Thoracic aorta (tissue), 2 donors: ENCODE measurements around the gene HSBP1L1. TPM values are rescaled to one million over a fixed set of nuclear protein-coding genes. Genes with fewer than 3 reads are reported as not detected.
A peak's percentile ranks its signal among the peaks of the same experiment; 100 is the strongest.

ENCODE experiments used
- ATAC-seq: fragments of 150-250 bp; one replicate; pipeline ENCODE4 v1.8.0; 2017; ENCODE audit warnings: low read depth; ENCODE audit not compliant: insufficient number of reproducible peaks, low FRiP score
- DNase-seq: peaks from one replicate; pipeline ENCODE4 v3.0.0-alpha.2; 2020; ENCODE audit warnings: low spot score
- H3K27ac ChIP-seq, 2 donors: fragments of 200-600 bp; sonication (generic); 1 replicate in 1 of 2; 2 replicates in 1 of 2; pipeline ENCODE4 v1.5.1; 2016; ENCODE audit warnings: mild to moderate bottlenecking in 2 of 2, moderate library complexity in 2 of 2
- H3K27me3 ChIP-seq: fragments of 200-600 bp; sonication (generic); replicated peaks from 2 replicates; pipeline ENCODE4 v1.6.0; 2016; ENCODE audit warnings: mild to moderate bottlenecking; ENCODE audit not compliant: insufficient read depth
- H3K36me3 ChIP-seq: fragments of 200-600 bp; sonication (generic); one replicate; pipeline ENCODE4 v1.5.1; 2016
- H3K4me1 ChIP-seq, 2 donors: fragments of 200-600 bp; sonication (generic); 1 replicate in 1 of 2; 2 replicates in 1 of 2; pipeline versions ENCODE4 v1.5.1 to v1.6.0; 2016; ENCODE audit warnings: low read depth in 2 of 2, mild to moderate bottlenecking in 1 of 2; ENCODE audit not compliant: control insufficient read depth in 1 of 2
- H3K4me3 ChIP-seq: fragments of 200-600 bp; sonication (generic); 2 replicates; pipeline ENCODE4 v1.5.1; 2016; ENCODE audit warnings: mild to moderate bottlenecking
- H3K9me3 ChIP-seq: fragments of 200-600 bp; sonication (generic); 2 replicates; pipeline ENCODE4 v1.5.1; 2016
- CTCF ChIP-seq: fragments of 200-600 bp; sonication (generic); IDR thresholded peaks from one replicate; pipeline ENCODE4 v1.5.1; 2019; ENCODE audit warnings: antibody characterized with exemption
- total RNA-seq, 2 donors: library from RNA; depleted of rRNA; stranded (reverse); fragments of >200 nt; gene quantifications; one replicate each; pipeline versions ENCODE4 v1.1.0 to v1.2.3, GENCODE V29; 2016

The HSBP1L1 gene
- total RNA-seq, 2 donors from 2014 or later = 8.5 to 11.6 TPM

GRCh38 chr18:79962835-79963657 lies 1.4 kb upstream of the HSBP1L1 start:
- H3K27me3 ChIP-seq = no peaks in the 10 kb centered on the region
- H3K9me3 ChIP-seq = no peaks in the 10 kb centered on the region
- DNase-seq = no peak
- H3K4me3 ChIP-seq = no peak overlapping the region
- TF ChIP-seq CTCF = no peak
- H3K36me3 ChIP-seq = no peaks in the 10 kb centered on the region
- H3K4me1 ChIP-seq = peaks cover 5 to 17% of the 10 kb centered on the region in 2 donors
- ATAC-seq = no peak
- no peak overlapping the region for H3K27ac ChIP-seq

GRCh38 chr18:79963658-79964329 lies 649 bp upstream of the HSBP1L1 start:
- Histone ChIP-seq H3K9me3 (no peaks in the 10 kb centered on the region), H3K4me1 (peaks cover 5 to 17% of the 10 kb centered on the region in 2 donors), H3K4me3 (peak overlapping the region; percentile 88), H3K27ac (no peak overlapping the region), H3K27me3 (no peaks in the 10 kb centered on the region), H3K36me3 (no peaks in the 10 kb centered on the region)
- no peak for ATAC-seq
- no peak for DNase-seq
- no peak for TF ChIP-seq CTCF

GRCh38 chr18:79965119-79965902 lies 868 bp downstream of the HSBP1L1 start:
- DNase-seq (no peak), ATAC-seq (peak; percentile 28)
- H3K4me1 ChIP-seq = peaks cover 5 to 17% of the 10 kb centered on the region in 2 donors
- H3K27me3 ChIP-seq = no peaks in the 10 kb centered on the region
- no peaks in the 10 kb centered on the region for H3K9me3 ChIP-seq
- no peak for TF ChIP-seq CTCF
- peak overlapping the region; percentile 35 to 43 for H3K27ac ChIP-seq
- H3K4me3 ChIP-seq = peak overlapping the region; percentile 88
- no peaks in the 10 kb centered on the region for H3K36me3 ChIP-seq

- Histone ChIP-seq H3K4me3 (no peak overlapping the region), H3K9me3 (no peaks in the 10 kb centered on the region), H3K4me1 (peaks cover 1% of the 10 kb centered on the region in 2 donors), H3K27ac (no peak overlapping the region), H3K27me3 (no peaks in the 10 kb centered on the region), H3K36me3 (peaks cover 10% of the 10 kb centered on the region)
- no peak for TF ChIP-seq CTCF
- ATAC-seq = no peak
- DNase-seq = no peak
These were observed 6.1 kb downstream of the HSBP1L1 start for GRCh38 chr18:79970419-79971133.
